RWPE2 (cell line): ENCODE results near the gene HOXC5.

Experiments
- ATAC-seq: fragments of 200-7000 bp; cut with Tn5 transposase; 3 replicates; pipeline ENCODE4 v1.9.1; 2021; ENCODE audit warnings: low read depth
- DNase-seq: peaks from one replicate; pipeline ENCODE4 v3.0.0-alpha.2; 2020; ENCODE audit warnings: low spot score
- H3K27ac ChIP-seq: fragments of 450-650 bp; 2 replicates; pipeline ENCODE4 v1.5.1; 2017; ENCODE audit warnings: mild to moderate bottlenecking; ENCODE audit not compliant: poor library complexity, severe bottlenecking
- H3K27me3 ChIP-seq: fragments of 250-450 bp; sonication (Bioruptor Pico); 2 replicates; pipeline ENCODE4 v1.5.1; 2021; ENCODE audit warnings: mild to moderate bottlenecking, moderate library complexity; ENCODE audit not compliant: insufficient read depth, poor library complexity, severe bottlenecking
- H3K36me3 ChIP-seq: fragments of 250-450 bp; sonication (Bioruptor Pico); 2 replicates; pipeline ENCODE4 v1.5.1; 2020; ENCODE audit warnings: low read depth, mild to moderate bottlenecking, moderate library complexity
- H3K4me1 ChIP-seq: fragments of 250-450 bp; sonication (Bioruptor Pico); 2 replicates; pipeline ENCODE4 v1.5.1; 2021; ENCODE audit warnings: mild to moderate bottlenecking, moderate library complexity; ENCODE audit not compliant: insufficient read depth, poor library complexity, severe bottlenecking
- H3K4me3 ChIP-seq: fragments of 250-450 bp; sonication (Bioruptor Pico); 2 replicates; pipeline ENCODE4 v1.5.1; 2021; ENCODE audit warnings: mild to moderate bottlenecking, moderate library complexity; ENCODE audit not compliant: severe bottlenecking
- H3K9me3 ChIP-seq: fragments of 250-450 bp; sonication (Bioruptor Pico); 2 replicates; pipeline ENCODE4 v1.5.1; 2021; ENCODE audit warnings: mild to moderate bottlenecking, moderate library complexity; ENCODE audit not compliant: severe bottlenecking
- CTCF ChIP-seq: fragments of 450-650 bp; IDR thresholded peaks from one replicate; pipeline ENCODE4 v1.5.1; 2017; ENCODE audit warnings: mild to moderate bottlenecking, moderate library complexity; ENCODE audit not compliant: poor library complexity, severe bottlenecking

Gene HOXC5

GRCh38 chr12:54037360-54038283, 4.8 kb downstream of the HOXC5 start:
- Histone ChIP-seq H3K9me3 (no peaks in the 10 kb centered on the region), H3K4me1 (no peaks in the 10 kb centered on the region), H3K4me3 (no peak overlapping the region), H3K27ac (no peak overlapping the region), H3K36me3 (no peaks in the 10 kb centered on the region), H3K27me3 (peaks cover 79% of the 10 kb centered on the region)
- ATAC-seq (no peak), DNase-seq (no peak)
- no peak for TF ChIP-seq CTCF

DNA sequence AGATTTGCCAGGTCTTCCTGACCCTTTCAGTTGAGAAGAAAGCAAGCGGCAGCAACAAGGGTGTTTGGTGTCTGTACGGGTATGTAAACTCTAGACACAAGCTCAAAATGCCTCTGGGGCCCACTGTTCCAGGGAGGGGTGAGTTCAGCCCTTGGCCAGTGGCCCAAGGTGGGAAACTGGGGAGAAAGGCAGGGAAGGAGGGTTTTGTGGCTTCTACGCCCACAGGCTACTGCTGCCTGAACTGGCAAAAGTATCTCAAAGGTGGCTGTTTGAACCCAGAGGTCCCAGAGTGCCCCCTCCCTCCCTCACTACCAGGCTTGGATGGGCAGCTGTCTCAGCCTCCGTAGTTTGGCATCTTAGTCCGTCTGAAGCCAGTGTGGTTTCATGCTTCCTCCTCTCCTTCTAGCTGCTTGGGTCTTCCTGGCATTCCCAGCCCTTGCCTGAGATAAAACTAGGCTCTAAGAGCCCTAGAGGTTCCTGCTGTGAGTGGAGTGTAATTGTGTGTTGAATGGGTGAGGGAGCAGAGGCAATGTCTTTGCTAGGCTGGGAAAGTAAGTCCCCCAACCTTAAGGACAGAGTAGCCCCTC, 5.5 kb downstream of the HOXC5 start:
- Histone ChIP-seq H3K27ac (no peak overlapping the region), H3K4me1 (no peaks in the 10 kb centered on the region), H3K27me3 (peaks cover 72% of the 10 kb centered on the region), H3K4me3 (no peak overlapping the region), H3K36me3 (no peaks in the 10 kb centered on the region), H3K9me3 (no peaks in the 10 kb centered on the region)
- DNase-seq (no peak), ATAC-seq (no peak)
- no peak for TF ChIP-seq CTCF

DNA sequence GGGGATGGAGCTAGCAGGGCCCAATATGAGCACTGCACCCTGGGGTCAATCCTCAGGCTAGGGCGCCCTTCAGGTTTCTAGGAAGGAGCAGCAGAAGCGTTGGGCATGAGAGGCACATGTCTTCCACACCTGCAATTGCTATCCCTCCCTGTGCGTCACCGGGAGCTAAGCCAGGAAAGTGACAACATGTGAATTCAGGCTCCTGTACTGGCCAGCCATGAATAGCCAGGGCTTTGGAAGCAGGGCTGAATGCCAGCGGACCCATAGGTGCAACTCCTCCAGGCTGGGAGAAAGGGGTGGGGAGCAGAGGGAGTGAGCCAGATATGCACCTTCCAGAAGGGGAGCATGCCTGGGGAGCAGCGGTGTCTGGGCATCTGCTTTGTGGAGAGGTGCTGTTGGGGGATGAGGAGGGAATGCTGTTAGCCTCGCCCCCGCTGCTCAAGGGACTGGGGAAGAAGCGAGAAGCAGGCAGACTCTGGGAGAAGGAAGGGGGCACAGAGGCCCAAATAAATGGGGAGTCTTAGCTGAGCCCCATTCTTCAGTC, 6.1 kb downstream of the HOXC5 start:
- peak; percentile 52; the same call in 1 of the 3 replicates for ATAC-seq
- no peak overlapping the region for H3K4me3 ChIP-seq
- TF ChIP-seq CTCF: no peak
- H3K36me3 ChIP-seq: no peaks in the 10 kb centered on the region
- H3K4me1 ChIP-seq: no peaks in the 10 kb centered on the region
- no peak for DNase-seq
- peaks cover 70% of the 10 kb centered on the region for H3K27me3 ChIP-seq
- H3K27ac ChIP-seq: no peak overlapping the region
- H3K9me3 ChIP-seq: no peaks in the 10 kb centered on the region

- no peak for TF ChIP-seq CTCF
- DNase-seq (no peak), ATAC-seq (no peak)
- H3K4me1 ChIP-seq: no peaks in the 10 kb centered on the region
- H3K27me3 ChIP-seq: peaks cover 69% of the 10 kb centered on the region
- no peak overlapping the region for H3K4me3 ChIP-seq
- H3K9me3 ChIP-seq: no peaks in the 10 kb centered on the region
- H3K27ac ChIP-seq: no peak overlapping the region
- no peaks in the 10 kb centered on the region for H3K36me3 ChIP-seq
These were observed 6.7 kb downstream of the HOXC5 start for GRCh38 chr12:54039417-54040147.
